LNCaP clone FGC (cell line): ENCODE measurements around the gene IQGAP1.
"Not testable (repeated sequence)": the region's sequence is repeated elsewhere in the genome, so short reads cannot be mapped to it uniquely, and the experiment has no call there.

ENCODE experiments used
- DNase-seq: peaks from one replicate; pipeline ENCODE4 v3.0.0-alpha.2; 2011; ENCODE audit warnings: low read depth
- H3K4me3 ChIP-seq: 2 replicates; pipeline ENCODE4 v1.5.1; 2011; ENCODE audit warnings: mild to moderate bottlenecking, low read depth, low read length, control low read depth
- TF ChIP-seq, protein P1 (sequence below): IDR thresholded peaks from 2 replicates; pipeline ENCODE4 v1.5.1; 2012; ENCODE audit warnings: mild to moderate bottlenecking; ENCODE audit not compliant: control insufficient read depth, insufficient read depth; ENCODE audit errors: extremely low read depth

Gene IQGAP1, protein sequence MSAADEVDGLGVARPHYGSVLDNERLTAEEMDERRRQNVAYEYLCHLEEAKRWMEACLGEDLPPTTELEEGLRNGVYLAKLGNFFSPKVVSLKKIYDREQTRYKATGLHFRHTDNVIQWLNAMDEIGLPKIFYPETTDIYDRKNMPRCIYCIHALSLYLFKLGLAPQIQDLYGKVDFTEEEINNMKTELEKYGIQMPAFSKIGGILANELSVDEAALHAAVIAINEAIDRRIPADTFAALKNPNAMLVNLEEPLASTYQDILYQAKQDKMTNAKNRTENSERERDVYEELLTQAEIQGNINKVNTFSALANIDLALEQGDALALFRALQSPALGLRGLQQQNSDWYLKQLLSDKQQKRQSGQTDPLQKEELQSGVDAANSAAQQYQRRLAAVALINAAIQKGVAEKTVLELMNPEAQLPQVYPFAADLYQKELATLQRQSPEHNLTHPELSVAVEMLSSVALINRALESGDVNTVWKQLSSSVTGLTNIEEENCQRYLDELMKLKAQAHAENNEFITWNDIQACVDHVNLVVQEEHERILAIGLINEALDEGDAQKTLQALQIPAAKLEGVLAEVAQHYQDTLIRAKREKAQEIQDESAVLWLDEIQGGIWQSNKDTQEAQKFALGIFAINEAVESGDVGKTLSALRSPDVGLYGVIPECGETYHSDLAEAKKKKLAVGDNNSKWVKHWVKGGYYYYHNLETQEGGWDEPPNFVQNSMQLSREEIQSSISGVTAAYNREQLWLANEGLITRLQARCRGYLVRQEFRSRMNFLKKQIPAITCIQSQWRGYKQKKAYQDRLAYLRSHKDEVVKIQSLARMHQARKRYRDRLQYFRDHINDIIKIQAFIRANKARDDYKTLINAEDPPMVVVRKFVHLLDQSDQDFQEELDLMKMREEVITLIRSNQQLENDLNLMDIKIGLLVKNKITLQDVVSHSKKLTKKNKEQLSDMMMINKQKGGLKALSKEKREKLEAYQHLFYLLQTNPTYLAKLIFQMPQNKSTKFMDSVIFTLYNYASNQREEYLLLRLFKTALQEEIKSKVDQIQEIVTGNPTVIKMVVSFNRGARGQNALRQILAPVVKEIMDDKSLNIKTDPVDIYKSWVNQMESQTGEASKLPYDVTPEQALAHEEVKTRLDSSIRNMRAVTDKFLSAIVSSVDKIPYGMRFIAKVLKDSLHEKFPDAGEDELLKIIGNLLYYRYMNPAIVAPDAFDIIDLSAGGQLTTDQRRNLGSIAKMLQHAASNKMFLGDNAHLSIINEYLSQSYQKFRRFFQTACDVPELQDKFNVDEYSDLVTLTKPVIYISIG (N-terminal part only)

DNA sequence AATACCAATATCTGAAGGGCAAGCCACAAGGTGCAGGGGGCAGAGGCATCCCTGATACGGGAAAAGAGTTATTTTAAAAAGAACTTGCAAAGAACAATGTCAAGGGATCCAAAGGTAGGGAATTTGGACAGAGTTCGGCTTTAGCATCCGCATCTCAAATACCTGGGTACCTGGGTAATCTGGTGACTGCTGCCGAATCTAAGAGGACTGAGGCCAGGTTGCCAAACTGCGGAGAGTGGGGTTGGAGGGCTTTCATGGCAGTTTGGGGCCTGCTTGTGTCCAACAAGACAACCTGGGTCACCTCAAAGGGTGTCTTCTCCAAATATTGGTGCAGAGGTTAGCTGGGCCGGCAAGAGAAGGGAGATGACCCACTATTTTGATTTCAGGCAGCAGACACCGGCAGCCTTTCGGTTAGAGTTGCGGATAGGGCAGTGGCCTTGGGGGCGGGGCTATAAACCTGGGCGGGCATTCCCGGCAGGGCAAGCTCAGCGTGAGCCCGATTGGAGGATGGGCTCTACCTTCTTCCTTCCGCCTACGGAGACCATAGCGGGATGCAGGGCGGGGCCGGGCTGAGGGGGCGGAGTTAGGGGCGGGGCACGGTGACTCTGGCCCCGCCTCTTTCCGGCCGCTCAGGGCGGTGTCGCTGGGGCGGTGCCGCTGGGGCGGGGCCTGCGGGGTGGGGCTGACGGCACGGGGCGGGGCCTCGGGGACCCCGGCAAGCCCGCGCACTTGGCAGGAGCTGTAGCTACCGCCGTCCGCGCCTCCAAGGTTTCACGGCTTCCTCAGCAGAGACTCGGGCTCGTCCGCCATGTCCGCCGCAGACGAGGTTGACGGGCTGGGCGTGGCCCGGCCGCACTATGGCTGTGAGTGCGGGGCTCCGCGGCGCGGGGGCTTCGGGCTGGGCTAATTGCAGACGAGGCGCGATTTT lies at the start of gene IQGAP1:
Gene IQGAP1 (plus strand): TSS at position 709 of the 928 bp plus-strand sequence. CDS start 100 bp downstream, at position 809.
- H3K4me3 ChIP-seq: peak within 1 kb of the TSS; percentile 69
- TF ChIP-seq, protein P1, sequence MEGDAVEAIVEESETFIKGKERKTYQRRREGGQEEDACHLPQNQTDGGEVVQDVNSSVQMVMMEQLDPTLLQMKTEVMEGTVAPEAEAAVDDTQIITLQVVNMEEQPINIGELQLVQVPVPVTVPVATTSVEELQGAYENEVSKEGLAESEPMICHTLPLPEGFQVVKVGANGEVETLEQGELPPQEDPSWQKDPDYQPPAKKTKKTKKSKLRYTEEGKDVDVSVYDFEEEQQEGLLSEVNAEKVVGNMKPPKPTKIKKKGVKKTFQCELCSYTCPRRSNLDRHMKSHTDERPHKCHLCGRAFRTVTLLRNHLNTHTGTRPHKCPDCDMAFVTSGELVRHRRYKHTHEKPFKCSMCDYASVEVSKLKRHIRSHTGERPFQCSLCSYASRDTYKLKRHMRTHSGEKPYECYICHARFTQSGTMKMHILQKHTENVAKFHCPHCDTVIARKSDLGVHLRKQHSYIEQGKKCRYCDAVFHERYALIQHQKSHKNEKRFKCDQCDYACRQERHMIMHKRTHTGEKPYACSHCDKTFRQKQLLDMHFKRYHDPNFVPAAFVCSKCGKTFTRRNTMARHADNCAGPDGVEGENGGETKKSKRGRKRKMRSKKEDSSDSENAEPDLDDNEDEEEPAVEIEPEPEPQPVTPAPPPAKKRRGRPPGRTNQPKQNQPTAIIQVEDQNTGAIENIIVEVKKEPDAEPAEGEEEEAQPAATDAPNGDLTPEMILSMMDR: no peak
- DNase-seq: peak; percentile 85

DNA sequence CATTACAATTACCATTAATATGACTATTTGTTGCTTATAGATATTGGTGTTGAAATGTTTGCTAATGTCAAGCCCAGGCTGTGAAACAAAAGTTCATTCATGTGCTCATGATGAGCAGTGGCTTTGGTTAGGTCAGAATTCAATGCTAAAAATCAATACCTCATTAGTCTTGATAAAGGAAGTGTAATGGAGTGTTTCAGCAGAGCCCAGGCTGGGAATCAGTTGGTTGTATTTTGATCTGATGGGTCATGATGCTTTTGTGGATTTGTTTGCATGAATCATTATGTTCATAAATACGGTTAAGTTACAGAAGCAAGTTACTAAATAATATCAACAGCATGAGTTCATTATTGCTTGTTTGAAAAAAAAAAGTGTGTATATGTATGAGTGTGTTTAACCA lies 49.5 kb upstream of the IQGAP1 start:
- DNase-seq: no peak
- TF ChIP-seq, protein P1: no peak
- H3K4me3 ChIP-seq: no peak overlapping the region

DNA sequence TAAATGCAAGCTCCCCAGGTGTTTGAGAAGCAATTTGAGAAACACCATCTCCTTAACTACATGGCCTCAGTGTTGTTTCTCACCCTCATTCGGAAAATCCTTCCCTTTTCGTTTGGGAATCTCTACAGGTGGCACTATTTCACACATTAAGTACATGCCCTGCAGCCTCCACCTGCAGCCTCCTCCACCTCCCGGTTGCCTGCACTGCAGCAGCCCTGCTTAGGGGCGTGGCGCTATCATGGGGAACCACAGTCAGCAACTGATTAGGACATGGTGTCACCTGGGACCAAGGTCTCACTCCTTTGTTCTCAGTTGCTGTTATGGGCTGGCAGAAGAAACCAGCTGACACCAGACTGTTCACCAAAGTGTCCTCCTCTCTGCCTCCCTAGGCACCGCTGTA lies 47.7 kb upstream of the IQGAP1 start:
- TF ChIP-seq, protein P1: no peak
- DNase-seq: no peak
- H3K4me3 ChIP-seq: no peak overlapping the region

DNA sequence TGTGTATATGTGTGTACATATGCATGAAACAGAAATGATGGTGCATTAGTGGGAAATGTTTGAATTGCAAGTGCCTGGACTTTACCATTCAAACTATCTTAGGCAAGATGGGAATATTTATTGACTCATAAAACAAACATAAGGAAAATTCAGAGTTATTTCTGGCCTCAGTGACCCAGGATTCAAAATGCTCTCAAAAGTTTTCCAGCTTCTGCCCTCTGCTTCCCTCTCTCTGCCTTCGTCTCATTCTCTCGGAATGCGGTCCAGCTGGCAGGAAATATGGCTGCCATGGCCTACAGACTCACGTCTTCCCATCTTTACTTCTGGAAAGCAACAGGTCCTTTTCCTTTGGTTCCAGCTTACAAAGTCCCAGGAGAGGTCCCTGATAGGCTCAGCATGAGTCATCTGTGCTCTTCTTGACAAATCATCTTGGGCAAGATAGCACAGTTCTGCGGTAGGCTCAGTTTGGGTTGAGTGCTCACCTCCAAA lies 44.7 kb upstream of the IQGAP1 start:
- TF ChIP-seq, protein P1: no peak
- DNase-seq: no peak
- H3K4me3 ChIP-seq: no peak overlapping the region

DNA sequence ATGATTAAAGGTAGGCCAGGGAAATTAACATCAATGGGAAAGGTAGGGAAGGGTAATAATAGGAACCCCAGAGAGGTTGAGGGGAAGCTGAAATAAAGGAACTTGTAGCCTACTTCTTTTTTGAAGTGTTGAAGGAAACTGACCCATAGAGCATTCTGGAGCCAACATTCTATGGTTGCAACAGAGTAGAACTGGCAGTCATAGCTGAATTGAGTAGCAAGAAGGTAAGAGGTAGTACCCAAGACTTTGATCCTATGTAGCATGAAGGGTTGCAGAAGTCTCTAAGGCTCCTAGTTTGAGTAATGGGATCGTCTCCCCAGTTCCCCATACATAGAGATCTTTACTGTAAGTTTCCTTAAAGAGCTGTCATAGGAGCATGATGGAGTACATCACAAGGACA lies 43.4 kb upstream of the IQGAP1 start:
- no peak overlapping the region for H3K4me3 ChIP-seq
- TF ChIP-seq, protein P1: no peak
- DNase-seq: no peak

DNA sequence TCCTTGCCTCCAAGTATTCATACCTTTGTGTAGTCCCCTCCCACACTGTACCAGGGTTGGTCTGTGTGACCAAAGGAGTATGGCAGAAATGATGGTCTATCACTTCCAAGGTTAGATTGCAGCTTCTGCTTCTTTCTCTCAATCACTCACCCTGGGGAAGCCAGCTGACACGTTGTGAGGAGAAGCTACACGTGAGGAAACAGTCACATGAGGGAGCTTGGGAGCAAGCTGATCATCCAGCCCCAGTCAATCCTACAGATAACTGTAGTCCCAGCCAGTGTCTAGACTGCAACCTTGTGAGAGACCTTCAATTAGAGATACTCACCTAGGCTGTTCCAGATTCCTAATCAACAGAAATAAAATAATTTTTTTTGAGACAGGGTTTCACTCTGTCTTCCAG lies 42.2 kb upstream of the IQGAP1 start:
- no peak for DNase-seq
- no peak overlapping the region for H3K4me3 ChIP-seq
- TF ChIP-seq, protein P1: no peak

DNA sequence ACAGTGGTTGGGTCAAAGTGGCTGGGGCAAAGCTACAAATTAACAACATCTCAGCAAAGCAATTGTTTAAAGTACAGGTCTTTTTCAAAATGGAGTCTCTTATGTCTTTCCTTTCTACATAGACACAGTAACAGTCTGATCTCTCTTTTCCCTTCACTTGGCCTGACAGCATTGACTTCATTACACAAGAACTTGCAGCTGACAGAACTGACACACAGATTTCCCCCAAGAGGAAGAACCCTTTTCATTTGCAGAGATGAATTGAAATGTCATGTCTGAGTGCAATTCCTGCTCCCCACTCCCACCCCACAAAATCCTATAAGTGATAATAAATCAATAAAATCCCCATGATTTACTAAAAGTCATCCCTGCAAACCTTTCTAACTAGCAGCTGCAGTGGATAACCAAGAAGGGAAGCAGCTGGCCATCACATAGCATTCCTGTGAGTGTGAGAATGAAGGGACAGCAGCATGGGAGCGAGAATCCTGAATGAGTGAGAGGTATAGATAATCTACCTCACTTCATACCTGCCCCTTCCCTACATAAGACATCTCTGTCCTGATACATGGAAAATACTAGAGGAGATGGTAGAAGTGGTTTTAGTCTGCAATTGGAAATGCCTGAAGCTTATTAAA lies 40.5 kb upstream of the IQGAP1 start:
- DNase-seq, H3K4me3 ChIP-seq: not testable (repeated sequence)
